MM.1S (cell line): ENCODE data around the gene AUTS2.

Experiments
- EZH2 ChIP-seq: fragments of 300-600 bp; sonication (generic); optimal IDR thresholded peaks from 2 replicates; pipeline ENCODE3; 2017; ENCODE audit warnings: low read depth, mild to moderate bottlenecking, antibody characterized with exemption, low read length, mixed read lengths
- EZH2phosphoT487 ChIP-seq: fragments of 300-600 bp; sonication (generic); IDR thresholded peaks from 2 replicates; pipeline ENCODE4 v1.6.1; 2018; ENCODE audit warnings: antibody characterized with exemption, low read length
- TF ChIP-seq, protein P1 (sequence below): fragments of 300-600 bp; sonication (generic); IDR thresholded peaks from 2 replicates; pipeline ENCODE4 v1.5.1; 2016; ENCODE audit warnings: antibody characterized with exemption, low read length, mixed read lengths

DNA sequence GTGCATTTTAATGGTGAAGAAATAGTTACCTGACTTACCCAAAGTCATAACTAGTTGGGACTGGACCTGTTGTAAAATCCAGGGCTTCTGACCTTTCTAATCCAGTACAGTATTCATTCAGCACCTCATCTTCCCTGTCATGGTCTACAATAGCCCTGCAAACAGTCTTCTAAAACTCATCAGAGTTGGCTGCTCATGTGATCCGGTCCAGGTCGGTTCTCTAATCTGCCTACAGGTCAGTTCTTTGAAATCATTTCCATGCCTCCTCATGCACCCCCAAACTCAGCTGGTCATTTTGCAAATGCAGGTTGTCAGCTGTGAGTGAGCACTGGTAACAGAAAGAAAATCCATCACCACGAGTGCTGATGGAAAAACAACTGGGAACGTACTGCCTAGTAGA lies 1082.0 kb downstream of the AUTS2 start:
- TF ChIP-seq, protein P1, sequence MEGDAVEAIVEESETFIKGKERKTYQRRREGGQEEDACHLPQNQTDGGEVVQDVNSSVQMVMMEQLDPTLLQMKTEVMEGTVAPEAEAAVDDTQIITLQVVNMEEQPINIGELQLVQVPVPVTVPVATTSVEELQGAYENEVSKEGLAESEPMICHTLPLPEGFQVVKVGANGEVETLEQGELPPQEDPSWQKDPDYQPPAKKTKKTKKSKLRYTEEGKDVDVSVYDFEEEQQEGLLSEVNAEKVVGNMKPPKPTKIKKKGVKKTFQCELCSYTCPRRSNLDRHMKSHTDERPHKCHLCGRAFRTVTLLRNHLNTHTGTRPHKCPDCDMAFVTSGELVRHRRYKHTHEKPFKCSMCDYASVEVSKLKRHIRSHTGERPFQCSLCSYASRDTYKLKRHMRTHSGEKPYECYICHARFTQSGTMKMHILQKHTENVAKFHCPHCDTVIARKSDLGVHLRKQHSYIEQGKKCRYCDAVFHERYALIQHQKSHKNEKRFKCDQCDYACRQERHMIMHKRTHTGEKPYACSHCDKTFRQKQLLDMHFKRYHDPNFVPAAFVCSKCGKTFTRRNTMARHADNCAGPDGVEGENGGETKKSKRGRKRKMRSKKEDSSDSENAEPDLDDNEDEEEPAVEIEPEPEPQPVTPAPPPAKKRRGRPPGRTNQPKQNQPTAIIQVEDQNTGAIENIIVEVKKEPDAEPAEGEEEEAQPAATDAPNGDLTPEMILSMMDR: no peak
- TF ChIP-seq EZH2 (no peak), EZH2phosphoT487 (no peak)
